H1 (cell line): ENCODE data around the gene DISP3. TPM values are rescaled to one million over a fixed set of nuclear protein-coding genes. Genes with fewer than 3 reads are reported as not detected.

Source experiments
- CTCF ChIA-PET: fragments of 300-600 bp; sonication (Branson Sonifier 250); formaldehyde crosslinking; loops from one replicate; lab custom pipeline; 2021; ENCODE audit not compliant: partially characterized antibody; lab: Charles Lee
- POLR2A ChIA-PET: fragments of 300-600 bp; sonication (Branson Sonifier 250); formaldehyde crosslinking; loops from one replicate; lab custom pipeline; 2021; ENCODE audit warnings: inconsistent platforms; ENCODE audit not compliant: partially characterized antibody; lab: Charles Lee
- DNase-seq, 2 experiments: peaks; one replicate each; pipeline versions ENCODE4 v3.0.0 to v3.0.0-alpha.2; 2010 to 2022; ENCODE audit warnings: low spot score in 2 of 2, low read depth in 1 of 2, mixed read lengths in 1 of 2
- FAIRE-seq: peaks from 2 replicates; lab custom pipeline; 2011; peaks lifted over from hg19 to GRCh38; lab: Jason Lieb, UNC
- H2AFZ ChIP-seq: 2 replicates; pipeline ENCODE4 v1.8.1; 2012; ENCODE audit warnings: low read length, inconsistent platforms
- H2AK5ac ChIP-seq: 2 replicates; pipeline ENCODE4 v1.6.1; 2013; ENCODE audit warnings: low read depth, low read length
- H2BK120ac ChIP-seq: replicated peaks from 2 replicates; pipeline ENCODE3; 2013; ENCODE audit warnings: low read depth, low read length, inconsistent platforms
- H2BK12ac ChIP-seq: 2 replicates; pipeline ENCODE4 v1.6.1; 2013; ENCODE audit warnings: low read depth, low read length
- H2BK15ac ChIP-seq: 2 replicates; pipeline ENCODE4 v1.6.1; 2013; ENCODE audit warnings: low read length
- H2BK20ac ChIP-seq: 2 replicates; pipeline ENCODE4 v1.6.1; 2013; ENCODE audit warnings: low read length
- H2BK5ac ChIP-seq: 2 replicates; pipeline ENCODE4 v1.6.1; 2013; ENCODE audit warnings: low read depth, low read length
- H3K14ac ChIP-seq: 2 replicates; pipeline ENCODE4 v1.6.1; 2013; ENCODE audit warnings: inconsistent platforms; ENCODE audit not compliant: insufficient read length
- H3K18ac ChIP-seq: 2 replicates; pipeline ENCODE4 v1.6.1; 2013; ENCODE audit warnings: low read length; ENCODE audit errors: extremely low read depth
- H3K23ac ChIP-seq: 2 replicates; pipeline ENCODE4 v1.6.1; 2013; ENCODE audit warnings: inconsistent platforms; ENCODE audit not compliant: insufficient read length
- H3K23me2 ChIP-seq: 2 replicates; pipeline ENCODE4 v1.6.1; 2013; ENCODE audit warnings: low read depth, low read length
- H3K27ac ChIP-seq: 2 replicates; pipeline ENCODE4 v1.6.1; 2011; ENCODE audit warnings: low read depth, low read length, inconsistent platforms
- H3K27me3 ChIP-seq, 4 experiments: replicated peaks in 1 of 4; 1 replicate in 1 of 4; 2 replicates in 3 of 4; pipeline versions ENCODE4 v1.6.1 to v1.8.1; 2011 to 2013; ENCODE audit warnings: low read length in 3 of 4, mild to moderate bottlenecking in 3 of 4, inconsistent platforms in 2 of 4, mixed read lengths in 2 of 4, moderate library complexity in 1 of 4; ENCODE audit not compliant: control insufficient read depth in 3 of 4, insufficient read depth in 3 of 4; ENCODE audit errors: extremely low read depth in 1 of 4
- H3K36me3 ChIP-seq, 4 experiments: 2 replicates each; pipeline versions ENCODE4 v1.6.1 to v1.8.1; 2011 to 2013; ENCODE audit warnings: mild to moderate bottlenecking in 4 of 4, low read length in 3 of 4, moderate library complexity in 2 of 4, control low read depth in 1 of 4, inconsistent platforms in 1 of 4; ENCODE audit not compliant: insufficient read depth in 4 of 4, control insufficient read depth in 2 of 4
- H3K4ac ChIP-seq: replicated peaks from 2 replicates; pipeline ENCODE3; 2013; ENCODE audit warnings: low read length, low read depth, mixed read lengths, inconsistent platforms; ENCODE audit not compliant: insufficient read length
- H3K4me1 ChIP-seq, 4 experiments: replicated peaks in 1 of 4; 1 replicate in 1 of 4; 2 replicates in 3 of 4; pipeline versions ENCODE4 v1.6.1 to v1.8.1; 2011 to 2013; ENCODE audit warnings: low read length in 3 of 4, inconsistent platforms in 2 of 4, mixed read lengths in 1 of 4; ENCODE audit not compliant: insufficient read depth in 4 of 4, control insufficient read depth in 3 of 4
- H3K4me2 ChIP-seq, 2 experiments: 2 replicates each; pipeline versions ENCODE4 v1.6.1 to v1.8.1; 2011 to 2013; ENCODE audit warnings: low read depth in 2 of 2, low read length in 2 of 2, control low read depth in 1 of 2, inconsistent platforms in 1 of 2, mild to moderate bottlenecking in 1 of 2; ENCODE audit not compliant: insufficient read depth in 1 of 2
- H3K4me3 ChIP-seq, 4 experiments: fragments of 200-600, 300-600 bp in 1 of 4; sonication (generic), shearing (Covaris generic), sonication (Bioruptor Twin) in 1 of 4; 2 replicates each; pipeline versions ENCODE4 v1.5.1 to v1.8.1; 2011 to 2016; ENCODE audit warnings: low read length in 4 of 4, low read depth in 3 of 4, control low read depth in 2 of 4, inconsistent platforms in 2 of 4, mild to moderate bottlenecking in 2 of 4, mixed read lengths in 1 of 4, moderate library complexity in 1 of 4; ENCODE audit not compliant: insufficient read depth in 2 of 4; ENCODE audit errors: extremely low read depth in 1 of 4
- H3K56ac ChIP-seq: replicated peaks from 2 replicates; pipeline ENCODE3; 2013; ENCODE audit warnings: low read depth, mild to moderate bottlenecking, mixed read lengths, low read length, inconsistent platforms; ENCODE audit not compliant: insufficient read length
- H3K79me1 ChIP-seq: 2 replicates; pipeline ENCODE4 v1.6.1; 2013; ENCODE audit warnings: low read depth, low read length, control low read depth
- H3K79me2 ChIP-seq, 2 experiments: 2 replicates each; pipeline versions ENCODE4 v1.6.1 to v1.8.1; 2012 to 2013; ENCODE audit warnings: low read length in 2 of 2, mild to moderate bottlenecking in 2 of 2, inconsistent platforms in 1 of 2; ENCODE audit not compliant: insufficient read depth in 2 of 2, control insufficient read depth in 1 of 2
- H3K9ac ChIP-seq, 4 experiments: replicated peaks in 1 of 4; 1 replicate in 1 of 4; 2 replicates in 3 of 4; pipeline versions ENCODE4 v1.6.1 to v1.8.1; 2011 to 2013; ENCODE audit warnings: low read depth in 3 of 4, low read length in 3 of 4, control low read depth in 2 of 4, mild to moderate bottlenecking in 2 of 4, moderate library complexity in 2 of 4, inconsistent platforms in 1 of 4; ENCODE audit errors: extremely low read depth in 1 of 4
- H3K9me3 ChIP-seq, 2 experiments: 2 replicates each; pipeline versions ENCODE4 v1.6.1 to v1.8.1; 2012 to 2013; ENCODE audit warnings: mild to moderate bottlenecking in 2 of 2, moderate library complexity in 2 of 2, control low read depth in 1 of 2, inconsistent platforms in 1 of 2, low read depth in 1 of 2, low read length in 1 of 2, mixed read lengths in 1 of 2; ENCODE audit not compliant: insufficient read depth in 2 of 2
- H4K20me1 ChIP-seq, 2 experiments: replicated peaks in 1 of 2; 2 replicates each; pipeline versions ENCODE3 to v1.8.1; 2011 to 2013; ENCODE audit warnings: inconsistent platforms in 2 of 2, low read length in 2 of 2, mild to moderate bottlenecking in 1 of 2; ENCODE audit not compliant: insufficient read depth in 2 of 2, control insufficient read depth in 1 of 2
- H4K5ac ChIP-seq: 2 replicates; pipeline ENCODE4 v1.6.1; 2013; ENCODE audit warnings: low read length, low read depth, mixed read lengths, inconsistent platforms; ENCODE audit not compliant: insufficient read length
- H4K8ac ChIP-seq: 2 replicates; pipeline ENCODE4 v1.8.0; 2013; ENCODE audit warnings: mild to moderate bottlenecking, moderate library complexity, low read length, inconsistent platforms; ENCODE audit not compliant: insufficient read depth; ENCODE audit errors: extremely low read depth
- H4K91ac ChIP-seq: replicated peaks from 2 replicates; pipeline ENCODE3; 2013; ENCODE audit warnings: low read length, mixed read lengths, inconsistent platforms; ENCODE audit not compliant: insufficient read length
- ASH2L ChIP-seq: fragments of 200-600, 300-600 bp; sonication (generic); IDR thresholded peaks from one replicate; pipeline ENCODE4 v1.7.1; 2017; ENCODE audit warnings: low read length
- BCL11A ChIP-seq, 2 experiments: IDR thresholded peaks; one replicate each; pipeline ENCODE4 v1.6.1; 2011; ENCODE audit warnings: low read depth in 2 of 2, low read length in 2 of 2, mild to moderate bottlenecking in 2 of 2
- CTBP2 ChIP-seq: IDR thresholded peaks from 2 replicates; pipeline ENCODE4 v1.7.0; 2011; ENCODE audit warnings: borderline replicate concordance, mild to moderate bottlenecking, moderate library complexity, mixed read lengths, low read length; ENCODE audit not compliant: insufficient read depth, insufficient read length
- KDM5A ChIP-seq: fragments of 200-600 bp; IDR thresholded peaks from 2 replicates; pipeline ENCODE4 v1.7.1; 2012; ENCODE audit warnings: mild to moderate bottlenecking, low read length, inconsistent platforms, mixed read lengths
- NANOG ChIP-seq: IDR thresholded peaks from 2 replicates; pipeline ENCODE4 v1.6.1; 2011; ENCODE audit warnings: low read length, low read depth, mild to moderate bottlenecking, inconsistent platforms; ENCODE audit not compliant: insufficient read depth, poor library complexity, severe bottlenecking
- RAD21 ChIP-seq, 2 experiments: IDR thresholded peaks in 1 of 2; conservative IDR thresholded peaks in 1 of 2; 2 replicates each; pipeline ENCODE4 v1.6.1; 2011; ENCODE audit warnings: low read depth in 2 of 2, low read length in 2 of 2, improper control_type of control experiment in 1 of 2, inconsistent platforms in 1 of 2, mild to moderate bottlenecking in 1 of 2, moderate library complexity in 1 of 2
- SIRT6 ChIP-seq: IDR thresholded peaks from one replicate; pipeline ENCODE4 v1.7.1; 2012; ENCODE audit warnings: low read length, inconsistent platforms
- SIX5 ChIP-seq: IDR thresholded peaks from 2 replicates; pipeline ENCODE4 v1.6.1; 2011; ENCODE audit warnings: mild to moderate bottlenecking, low read depth, low read length
- TAF1 ChIP-seq: IDR thresholded peaks from 2 replicates; pipeline ENCODE4 v1.6.1; 2011; ENCODE audit warnings: mild to moderate bottlenecking, low read depth, low read length
- USF2 ChIP-seq: IDR thresholded peaks from 2 replicates; pipeline ENCODE4 v1.6.1; 2011; ENCODE audit warnings: low read length, improper control_type of control experiment
- WGBS, 2 experiments: shearing (Covaris generic) in 1 of 2; methylation state at CpG; one replicate each; pipeline versions ENCODE4 v1.1.6 to v1.1.7; 2013 to 2015; ENCODE audit warnings: low lambda C conversion rate in 2 of 2, mixed read lengths in 2 of 2, inconsistent platforms in 1 of 2, low coverage in 1 of 2, missing lambda C conversion rate in 1 of 2; ENCODE audit not compliant: insufficient replicate concordance in 2 of 2, insufficient coverage in 1 of 2, insufficient read length in 1 of 2; ENCODE audit errors: extremely low coverage in 1 of 2, missing lambda C conversion rate in 1 of 2; 5-methylcytosine and 5-hydroxymethylcytosine counted together
- polyA plus RNA-seq, 7 experiments: library from polyadenylated mRNA; depleted of rRNA in 3 of 7; stranded (reverse) in 5 of 7; unstranded in 2 of 7; fragments of >200 nt in 5 of 7; fragments of 200-250 nt in 2 of 7; gene quantifications; 1 replicate in 5 of 7; 2 replicates in 1 of 7; 4 replicates in 1 of 7; pipeline versions ENCODE4 v1.2.1 to v1.2.3, GENCODE V29; 2011 to 2013; ENCODE audit warnings: missing spikeins in 2 of 7, mixed read lengths in 2 of 7
- total RNA-seq: library from RNA; stranded (reverse); fragmentation: NEBNext Ultra II Directional; extraction: Animal tissue kit (Norgen Biotek cat#: 25700); gene quantifications from 2 replicates; pipeline ENCODE4 v1.2.1, GENCODE V29; 2021

Gene DISP3
- total and polyA plus RNA-seq, 2 of the 8 experiments (the other 6 are each of a cell fraction or from before 2014, with no cell fraction given), result 3.4 to 4.6 TPM

- Histone ChIP-seq H3K18ac (no peak overlapping the region), H2AK5ac (no peak overlapping the region), H3K14ac (no peak overlapping the region), H3K9me3 (no peaks in the 10 kb centered on the region), H3K36me3 (no peaks in the 10 kb centered on the region), H2BK20ac (no peak overlapping the region), H3K27ac (no peak overlapping the region), H3K4ac (no peak overlapping the region), H3K23me2 (no peaks in the 10 kb centered on the region; the same call in 1 of the 2 replicates), H2BK15ac (no peak overlapping the region), H3K79me2 (no peaks in the 10 kb centered on the region), H3K23ac (no peak overlapping the region), H4K5ac (no peak overlapping the region), H4K20me1 (no peaks in the 10 kb centered on the region), H3K27me3 (no peaks in the 10 kb centered on the region), H4K8ac (no peak overlapping the region), H2AFZ (no peak overlapping the region), H3K4me1 (no peaks in the 10 kb centered on the region), H2BK120ac (no peak overlapping the region), H3K4me2 (no peak overlapping the region), H3K56ac (no peak overlapping the region), H2BK5ac (no peak overlapping the region), H2BK12ac (no peak overlapping the region), H4K91ac (no peak overlapping the region), H3K79me1 (no peaks in the 10 kb centered on the region), H3K9ac (no peak overlapping the region; a peak in 1 of 7 replicates), H3K4me3 (no peak overlapping the region)
- no peak for TF ChIP-seq TAF1
- TF ChIP-seq KDM5A, result no peak
- no peak for TF ChIP-seq BCL11A (IDR thresholded peaks at IDR 0.05; ENCODE audit: low read depth in 2 of 2, low read length in 2 of 2)
- no peak for TF ChIP-seq NANOG
- TF ChIP-seq SIRT6, result no peak
- no peak for TF ChIP-seq ASH2L
- no peak for TF ChIP-seq RAD21 (IDR thresholded peaks at IDR 0.05 in 1 of 2, conservative IDR thresholded peaks at IDR 0.05 in 1 of 2; ENCODE audit: low read depth in 2 of 2, low read length in 2 of 2)
- TF ChIP-seq SIX5, result no peak
- TF ChIP-seq USF2, result no peak
- TF ChIP-seq CTBP2, result no peak
- FAIRE-seq, result no peak
- ChIA-PET POLR2A (no interaction called here), CTCF (interaction anchor here (0.6 kb wide), 2 partner anchors 71 to 144 kb away, joined by 3 read pairs; no protein-coding TSS in a partner anchor)
- DNase-seq, result no peak
- 81% methylated on average over 7 of the region's 7 CpGs; no CpG with 5 or more reads in 1 of the 2 experiments for WGBS, 2 experiments
Measured at GRCh38 chr1:11578004-11578403, 99.0 kb downstream of the DISP3 start.
